GM21619 (cell line): ENCODE results near the gene USP44.
"Not testable (repeated sequence)": the region's sequence is repeated elsewhere in the genome, so short reads cannot be mapped to it uniquely, and the experiment has no call there.

ENCODE experiments used
- ATAC-seq: cut with Tn5 transposase; IDR thresholded peaks from one replicate; pipeline ENCODE4 v1.9.1; 2021; ENCODE audit not compliant: unreplicated experiment

USP44 gene

GRCh38 chr12:95551305-95551704 is at the start of gene USP44:
Gene USP44 (minus strand): TSS chr12:95551476. CDS start chr12:95534256, 17,220 bp downstream.
- no peak for ATAC-seq

GRCh38 chr12:95600567-95600966 is 49.3 kb upstream of the USP44 start:
- ATAC-seq = no peak

- ATAC-seq = no peak
These were observed 48.6 kb upstream of the USP44 start for GRCh38 chr12:95599880-95600279.

- no peak for ATAC-seq
These were observed 42.9 kb upstream of the USP44 start for GRCh38 chr12:95594136-95594535.

- ATAC-seq = no peak
These were observed 42.1 kb upstream of the USP44 start for GRCh38 chr12:95593266-95593871.

- no peak for ATAC-seq
These were observed 40.5 kb upstream of the USP44 start for GRCh38 chr12:95591731-95592130.

- ATAC-seq = no peak
These were observed 39.5 kb upstream of the USP44 start for GRCh38 chr12:95590775-95591174.

- no peak for ATAC-seq
These were observed 32.7 kb upstream of the USP44 start for GRCh38 chr12:95583933-95584332.

- no peak for ATAC-seq
These were observed 31.2 kb upstream of the USP44 start for GRCh38 chr12:95582230-95583058.

GRCh38 chr12:95577820-95578219 is 26.5 kb upstream of the USP44 start:
- ATAC-seq = no peak

GRCh38 chr12:95574799-95575452 is 23.6 kb upstream of the USP44 start:
- no peak for ATAC-seq

GRCh38 chr12:95573951-95574576 is 22.8 kb upstream of the USP44 start:
- peak; percentile 68 for ATAC-seq

- ATAC-seq = no peak
These were observed 20.1 kb upstream of the USP44 start for GRCh38 chr12:95571369-95571768.

GRCh38 chr12:95568045-95568444 is 16.8 kb upstream of the USP44 start:
- not testable (repeated sequence) for ATAC-seq

GRCh38 chr12:95557625-95558024 is 6.3 kb upstream of the USP44 start:
- ATAC-seq = no peak

- no peak for ATAC-seq
These were observed 3.3 kb upstream of the USP44 start for GRCh38 chr12:95554532-95555071.

- ATAC-seq = no peak
These were observed 2.1 kb upstream of the USP44 start for GRCh38 chr12:95553197-95553943.

- ATAC-seq = no peak
These were observed 739 bp upstream of the USP44 start for GRCh38 chr12:95551913-95552516.

GRCh38 chr12:95549392-95550084 is 1.7 kb downstream of the USP44 start:
- no peak for ATAC-seq
